ENCODE results near the gene PDE4B. TPM values are rescaled to one million over a fixed set of nuclear protein-coding genes. Genes with fewer than 3 reads are reported as not detected.

The PDE4B gene
- total and polyA plus RNA-seq, 9 of the 15 experiments (the other 6 are each of a cell fraction or from before 2014, with no cell fraction given), result 0.09 TPM; not detected in 8

- WGBS (ENCODE audit: insufficient coverage, low coverage, missing lambda C conversion rate), result 3% methylated on average over 5 of the region's 5 CpGs
- Histone ChIP-seq H3K4me1 (replicated peaks in 1 of 2; ENCODE audit: control insufficient read depth in 2 of 2, insufficient read depth in 2 of 2, low read length in 2 of 2) (no peaks in the 10 kb centered on the region), H3K9me3 (replicated peaks; ENCODE audit: control insufficient read depth, insufficient read depth, low read depth, low read length) (no peaks in the 10 kb centered on the region), H3K9me1 (ENCODE audit: control insufficient read depth, insufficient read depth, low read length) (no peaks in the 10 kb centered on the region), H3K27ac (ENCODE audit: extremely low read depth, low read depth, low read length) (no peak overlapping the region), H3K4me3 (no peak overlapping the region), H3K4me2 (ENCODE audit: insufficient read depth, low read length) (no peak overlapping the region), H3K79me2 (ENCODE audit: control insufficient read depth, insufficient read depth, low read length) (no peaks in the 10 kb centered on the region), H2AFZ (ENCODE audit: low read depth, low read length) (no peak overlapping the region), H3K36me3 (ENCODE audit: control insufficient read depth, insufficient read depth, low read length) (no peaks in the 10 kb centered on the region), H4K20me1 (replicated peaks; ENCODE audit: control insufficient read depth, insufficient read depth, low read length) (no peaks in the 10 kb centered on the region), H3K27me3 (ENCODE audit: control insufficient read depth in 2 of 2, insufficient read depth in 2 of 2, low read length in 2 of 2) (no peaks in the 10 kb centered on the region), H3K9ac (ENCODE audit: insufficient read depth in 1 of 2, low read depth in 2 of 2, low read length in 2 of 2) (no peak overlapping the region)
- ChIA-PET CTCF (ENCODE audit: low intra/inter-chr PET ratio) (no interaction called here), POLR2A (no interaction called here)
- in situ Hi-C loops (cut with MboI), result no loop called here
- DNase-seq (ENCODE audit: extremely low read depth in 1 of 4, low spot score in 3 of 4) (no peak), ATAC-seq (no peak), FAIRE-seq (no peak)
- no TSS peak for BruUV-seq (replicated peaks)
- TF ChIP-seq MBD2 (IDR thresholded peaks at IDR 0.05; ENCODE audit: borderline replicate concordance, low read depth) (no peak), SIRT6 (IDR thresholded peaks at IDR 0.05; ENCODE audit: low read depth, low read length) (no peak)
- intact Hi-C loops (cut with micrococcal nuclease), result no loop called here
These were observed 339.6 kb downstream of the PDE4B start for GRCh38 chr1:66132324-66132723.

GRCh38 chr1:66134004-66134403, 341.3 kb downstream of the PDE4B start:
- no peaks in the 10 kb centered on the region for H3K4me1 ChIP-seq (replicated peaks in 1 of 2; ENCODE audit: control insufficient read depth in 2 of 2, insufficient read depth in 2 of 2, low read length in 2 of 2)
- TF ChIP-seq ZNF766 (CRISPR knock-in tag; conservative IDR thresholded peaks at IDR 0.05), result no peak
- no peak for TF ChIP-seq KLF13 (tag; IDR thresholded peaks at IDR 0.05; ENCODE audit: borderline replicate concordance, low read depth)
- TF ChIP-seq NR3C1 (CRISPR knock-in tag; IDR thresholded peaks at IDR 0.05), result no peak
- H2AFZ ChIP-seq (ENCODE audit: low read depth, low read length), result no peak overlapping the region
- H3K9ac ChIP-seq (ENCODE audit: insufficient read depth in 1 of 2, low read depth in 2 of 2, low read length in 2 of 2), result no peak overlapping the region
- no peak overlapping the region for H3K4me2 ChIP-seq (ENCODE audit: insufficient read depth, low read length)
- POLR2A ChIA-PET, result no interaction called here
- FAIRE-seq (no peak), ATAC-seq (no peak), DNase-seq (ENCODE audit: extremely low read depth in 1 of 4, low spot score in 3 of 4) (no peak)
- H3K27ac ChIP-seq (ENCODE audit: extremely low read depth, low read depth, low read length), result no peak overlapping the region
- H3K9me3 ChIP-seq (replicated peaks; ENCODE audit: control insufficient read depth, insufficient read depth, low read depth, low read length), result no peaks in the 10 kb centered on the region
- in situ Hi-C loops (cut with MboI) (no loop called here), intact Hi-C loops (cut with micrococcal nuclease) (no loop called here)
- H3K4me3 ChIP-seq, result no peak overlapping the region
- no peaks in the 10 kb centered on the region for H3K79me2 ChIP-seq (ENCODE audit: control insufficient read depth, insufficient read depth, low read length)
- BruUV-seq (replicated peaks), result no TSS peak
- H3K27me3 ChIP-seq (ENCODE audit: control insufficient read depth in 2 of 2, insufficient read depth in 2 of 2, low read length in 2 of 2), result no peaks in the 10 kb centered on the region
- no peaks in the 10 kb centered on the region for H3K36me3 ChIP-seq (ENCODE audit: control insufficient read depth, insufficient read depth, low read length)
- CTCF ChIA-PET (ENCODE audit: low intra/inter-chr PET ratio), result no interaction called here
- WGBS (ENCODE audit: insufficient coverage, low coverage, missing lambda C conversion rate), result 0% methylated on average over 1 of the region's 1 CpG
- H3K9me1 ChIP-seq (ENCODE audit: control insufficient read depth, insufficient read depth, low read length), result no peaks in the 10 kb centered on the region
- no peaks in the 10 kb centered on the region for H4K20me1 ChIP-seq (replicated peaks; ENCODE audit: control insufficient read depth, insufficient read depth, low read length)
